GM12878 (cell line): ENCODE measurements around the gene FCRLB. TPM values are rescaled to one million over a fixed set of nuclear protein-coding genes. Genes with fewer than 3 reads are reported as not detected.
A peak's percentile ranks its signal among the peaks of the same experiment; 100 is the strongest.

ENCODE experiments used
- CEBPZ ChIP-seq: fragments of 150-350 bp; IDR thresholded peaks from 2 replicates; pipeline ENCODE4 v1.6.1; 2016; ENCODE audit warnings: low read depth, low read length
- CHD1 ChIP-seq: IDR thresholded peaks from 2 replicates; pipeline ENCODE4 v1.6.1; 2012; ENCODE audit warnings: low read depth, low read length, improper control_type of control experiment
- ESRRA ChIP-seq: IDR thresholded peaks from 2 replicates; pipeline ENCODE4 v1.6.1; 2012; ENCODE audit warnings: mild to moderate bottlenecking, low read length, improper control_type of control experiment
- HCFC1 ChIP-seq: fragments of 150-350 bp; IDR thresholded peaks from 2 replicates; pipeline ENCODE4 v1.6.1; 2014; ENCODE audit warnings: low read length
- HSF1 ChIP-seq: fragments of 150-350 bp; IDR thresholded peaks from 2 replicates; pipeline ENCODE4 v1.6.1; 2014; ENCODE audit warnings: mild to moderate bottlenecking, low read depth, low read length
- IRF5 ChIP-seq: fragments of 450-650 bp; IDR thresholded peaks from 2 replicates; pipeline ENCODE4 v1.6.1; 2017; ENCODE audit warnings: borderline replicate concordance
- JUNB ChIP-seq: IDR thresholded peaks from 2 replicates; pipeline ENCODE4 v1.6.1; 2016; ENCODE audit warnings: antibody characterized with exemption, mild to moderate bottlenecking
- MEF2A ChIP-seq: IDR thresholded peaks from 2 replicates; pipeline ENCODE4 v1.6.1; 2011; ENCODE audit warnings: low read depth, mild to moderate bottlenecking, low read length, moderate library complexity; ENCODE audit not compliant: insufficient read depth
- MYC ChIP-seq: IDR thresholded peaks from 2 replicates; pipeline ENCODE4 v1.6.1; 2011; ENCODE audit warnings: mild to moderate bottlenecking, low read length, moderate library complexity, inconsistent platforms; ENCODE audit not compliant: insufficient read depth, insufficient replicate concordance, insufficient read length, severe bottlenecking
- PBX3 ChIP-seq: IDR thresholded peaks from 2 replicates; pipeline ENCODE4 v1.6.1; 2011; ENCODE audit warnings: mild to moderate bottlenecking, low read depth, low read length, moderate library complexity; ENCODE audit not compliant: insufficient replicate concordance
- POLR2A ChIP-seq: IDR thresholded peaks from 2 replicates; pipeline ENCODE4 v1.6.1; 2011; ENCODE audit warnings: low read depth, mild to moderate bottlenecking, low read length
- RELB ChIP-seq: fragments of 450-650 bp; IDR thresholded peaks from 2 replicates; pipeline ENCODE4 v1.6.1; 2017; ENCODE audit warnings: low read depth, mild to moderate bottlenecking, moderate library complexity
- SKIL ChIP-seq: fragments of 450-650 bp; IDR thresholded peaks from 2 replicates; pipeline ENCODE4 v1.6.1; 2017; ENCODE audit warnings: mild to moderate bottlenecking, low read depth, inconsistent platforms; ENCODE audit not compliant: poor library complexity, severe bottlenecking
- SMAD5 ChIP-seq: IDR thresholded peaks from 2 replicates; pipeline ENCODE4 v1.6.1; 2016; ENCODE audit warnings: antibody characterized with exemption, low read depth
- STAT1 ChIP-seq: fragments of 450-650 bp; conservative IDR thresholded peaks from 2 replicates; pipeline ENCODE4 v1.6.1; 2014; ENCODE audit warnings: antibody characterized with exemption, mild to moderate bottlenecking
- ZNF217 ChIP-seq: fragments of 450-650 bp; IDR thresholded peaks from 2 replicates; pipeline ENCODE4 v1.6.1; 2017; ENCODE audit warnings: antibody characterized with exemption, mild to moderate bottlenecking
- ZZZ3 ChIP-seq: IDR thresholded peaks from 2 replicates; pipeline ENCODE4 v1.6.1; 2011; ENCODE audit warnings: low read depth; ENCODE audit not compliant: control insufficient read depth, insufficient read length
- polyA plus RNA-seq, 11 experiments: library from polyadenylated mRNA; depleted of rRNA in 4 of 11; unstranded in 6 of 11; stranded (reverse) in 5 of 11; fragments of >200 nt; fragmentation: Nextera tagmentation in 4 of 11; fragmentation: Illumina TruSeq in 1 of 11; extraction: Ambion mirVana in 4 of 11; extraction: Trizol in 1 of 11; gene quantifications; 1 replicate in 1 of 11; 2 replicates in 10 of 11; pipeline versions ENCODE4 v1.2.1 to v1.2.3, GENCODE V29; 2011 to 2016; ENCODE audit warnings: inconsistent platforms in 2 of 11, missing spikeins in 2 of 11, low read depth in 1 of 11
- total RNA-seq, 4 experiments: library from RNA; depleted of rRNA in 3 of 4; stranded (reverse); fragments of >200 nt in 3 of 4; fragmentation: Illumina TruSeq in 1 of 4; extraction: Trizol in 1 of 4; gene quantifications; 2 replicates each; pipeline versions ENCODE4 v1.2.1 to v1.2.3, GENCODE V29; 2013 to 2021

Gene FCRLB
- total and polyA plus RNA-seq, 10 of the 15 experiments (the other 5 are each of a cell fraction or from before 2014, with no cell fraction given) = 0.55 to 11.7 (median 5.6) TPM

GRCh38 chr1:161749509-161750407, 28.4 kb downstream of the FCRLB start, which contains the start of gene DUSP12 (continued):
- no peak for TF ChIP-seq CEBPZ
- TF ChIP-seq SMAD5 = peak; percentile 62; the same call in 1 of the 2 replicates
- TF ChIP-seq POLR2A = peak; percentile 96
- no peak for TF ChIP-seq CHD1
- TF ChIP-seq IRF5 = no peak
- peak; percentile 77 for TF ChIP-seq HCFC1
- TF ChIP-seq SKIL = no peak
- no peak for TF ChIP-seq ZNF217
- peak; percentile 31 for TF ChIP-seq MYC
- peak; percentile 15; the same call in 1 of the 2 replicates for TF ChIP-seq MEF2A
- TF ChIP-seq HSF1 = no peak
- peak; percentile 86 for TF ChIP-seq PBX3
- peak; percentile 63 for TF ChIP-seq RELB
- no peak for TF ChIP-seq ZZZ3
- no peak for TF ChIP-seq STAT1
- TF ChIP-seq ESRRA = no peak
- TF ChIP-seq JUNB = no peak
